OCI-LY1 (cell line): Measurements from ENCODE around the gene AGAP1.

Experiments
- H2AFZ ChIP-seq: fragments of 200-600 bp; sonication (generic), shearing (Covaris generic); 2 replicates; pipeline ENCODE4 v1.6.0; 2014; ENCODE audit warnings: antibody characterized with exemption, mild to moderate bottlenecking, low read length
- H3F3A ChIP-seq: fragments of 200-600 bp; sonication (generic), shearing (Covaris generic); 2 replicates; pipeline ENCODE4 v1.6.0; 2014; ENCODE audit warnings: mild to moderate bottlenecking, antibody characterized with exemption, low read length, moderate library complexity; ENCODE audit not compliant: insufficient read depth
- H3K27ac ChIP-seq: fragments of 200-600 bp; sonication (generic); 2 replicates; pipeline ENCODE4 v1.5.1; 2014; ENCODE audit warnings: low read length, mixed run types, mild to moderate bottlenecking, low read depth; ENCODE audit not compliant: poor library complexity, severe bottlenecking
- H3K27me3 ChIP-seq: fragments of 200-600 bp; sonication (generic); 2 replicates; pipeline ENCODE4 v1.6.0; 2014; ENCODE audit warnings: antibody characterized with exemption, mild to moderate bottlenecking, low read length, moderate library complexity; ENCODE audit not compliant: insufficient read depth
- H3K36me3 ChIP-seq: fragments of 200-600 bp; sonication (generic); 2 replicates; pipeline ENCODE4 v1.6.1; 2014; ENCODE audit warnings: mild to moderate bottlenecking, antibody characterized with exemption, low read length, moderate library complexity, mixed read lengths; ENCODE audit not compliant: insufficient read depth
- H3K4me1 ChIP-seq: fragments of 200-600 bp; sonication (generic); 2 replicates; pipeline ENCODE4 v1.5.1; 2014; ENCODE audit warnings: mild to moderate bottlenecking, low read length, moderate library complexity; ENCODE audit not compliant: insufficient read depth, severe bottlenecking
- H3K4me2 ChIP-seq: fragments of 200-600 bp; sonication (generic), shearing (Covaris generic); 2 replicates; pipeline ENCODE4 v1.6.1; 2014; ENCODE audit warnings: low read length
- H3K4me3 ChIP-seq: fragments of 200-600 bp; sonication (generic); 2 replicates; pipeline ENCODE4 v1.5.1; 2014; ENCODE audit warnings: low read length, low read depth, mild to moderate bottlenecking, mixed read lengths; ENCODE audit not compliant: poor library complexity, severe bottlenecking
- H3K79me2 ChIP-seq: fragments of 200-600 bp; shearing (Covaris generic); 2 replicates; pipeline ENCODE4 v1.6.1; 2016; ENCODE audit warnings: mixed run types, low read length, mixed read lengths; ENCODE audit not compliant: insufficient read depth
- H3K9ac ChIP-seq: fragments of 200-600 bp; sonication (generic), shearing (Covaris generic); 2 replicates; pipeline ENCODE4 v1.6.1; 2014; ENCODE audit warnings: mild to moderate bottlenecking, low read length, mixed read lengths
- H3K9me2 ChIP-seq: fragments of 200-600 bp; sonication (generic), shearing (Covaris generic); 2 replicates; pipeline ENCODE4 v1.6.1; 2014; ENCODE audit warnings: low read depth, mild to moderate bottlenecking, low read length, mixed read lengths
- H3K9me3 ChIP-seq: fragments of 200-600 bp; shearing (Covaris generic); 2 replicates; pipeline ENCODE4 v1.6.1; 2014; ENCODE audit warnings: low read length, mixed read lengths
- H4K20me1 ChIP-seq: fragments of 200-600 bp; sonication (generic), shearing (Covaris generic); 2 replicates; pipeline ENCODE4 v1.6.0; 2016; ENCODE audit warnings: mild to moderate bottlenecking, low read length; ENCODE audit not compliant: insufficient read depth
- CTCF ChIP-seq: fragments of 200-600 bp; sonication (generic), shearing (Covaris generic); IDR thresholded peaks from 2 replicates; pipeline ENCODE4 v1.5.1; 2017; ENCODE audit warnings: mild to moderate bottlenecking, antibody characterized with exemption, low read length, moderate library complexity, mixed read lengths
- EZH2 ChIP-seq: fragments of 200-600 bp; sonication (generic), shearing (Covaris generic); IDR thresholded peaks from 2 replicates; pipeline ENCODE4 v1.8.0; 2017; ENCODE audit warnings: borderline replicate concordance, mixed run types, mild to moderate bottlenecking, antibody characterized with exemption, low read length, moderate library complexity, mixed read lengths

The AGAP1 gene

DNA sequence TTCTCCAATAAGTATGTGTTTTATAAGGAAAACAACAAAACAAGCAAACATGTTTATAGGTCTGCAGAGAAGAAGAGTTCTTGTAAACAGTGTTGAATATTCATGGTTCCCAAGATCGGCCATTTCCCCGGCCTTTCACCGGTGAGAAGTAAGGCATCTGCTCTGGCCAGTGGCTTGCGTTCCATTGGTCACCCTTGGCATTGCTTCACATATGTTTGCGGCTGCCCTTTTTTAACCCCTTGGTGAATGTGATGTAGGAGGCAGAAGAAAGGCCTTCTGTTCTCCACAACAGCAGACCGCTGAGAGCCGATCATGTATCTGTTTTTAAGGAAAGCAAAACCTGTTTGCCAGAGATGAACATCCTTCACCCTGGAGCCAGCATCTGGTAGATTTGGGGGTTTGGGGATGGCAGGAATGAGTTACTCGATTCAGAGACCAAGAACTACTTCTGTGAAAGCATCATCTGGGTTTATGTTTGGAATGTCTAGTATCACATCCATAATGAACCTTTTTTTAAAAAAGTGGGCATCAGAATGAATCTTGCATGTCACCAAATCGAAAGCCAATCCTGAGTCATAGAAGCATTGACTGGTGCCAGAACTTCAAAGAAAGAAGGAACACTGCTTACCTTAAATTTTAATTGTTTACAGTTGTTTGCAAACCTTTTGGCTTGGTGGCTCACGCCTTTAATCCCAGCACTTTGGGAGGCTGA, 112.3 kb downstream of the AGAP1 start:
- Histone ChIP-seq H3K9me3 (no peaks in the 10 kb centered on the region), H3F3A (no peaks in the 10 kb centered on the region), H3K4me2 (no peak overlapping the region), H3K36me3 (no peaks in the 10 kb centered on the region), H3K9ac (no peak overlapping the region), H2AFZ (no peak overlapping the region), H3K79me2 (no peaks in the 10 kb centered on the region), H4K20me1 (no peaks in the 10 kb centered on the region), H3K4me1 (no peaks in the 10 kb centered on the region), H3K4me3 (no peak overlapping the region), H3K9me2 (no peaks in the 10 kb centered on the region), H3K27me3 (peaks cover 7% of the 10 kb centered on the region; the same call in 1 of the 2 replicates), H3K27ac (no peak overlapping the region)
- no peak for TF ChIP-seq EZH2
- no peak for TF ChIP-seq CTCF

DNA sequence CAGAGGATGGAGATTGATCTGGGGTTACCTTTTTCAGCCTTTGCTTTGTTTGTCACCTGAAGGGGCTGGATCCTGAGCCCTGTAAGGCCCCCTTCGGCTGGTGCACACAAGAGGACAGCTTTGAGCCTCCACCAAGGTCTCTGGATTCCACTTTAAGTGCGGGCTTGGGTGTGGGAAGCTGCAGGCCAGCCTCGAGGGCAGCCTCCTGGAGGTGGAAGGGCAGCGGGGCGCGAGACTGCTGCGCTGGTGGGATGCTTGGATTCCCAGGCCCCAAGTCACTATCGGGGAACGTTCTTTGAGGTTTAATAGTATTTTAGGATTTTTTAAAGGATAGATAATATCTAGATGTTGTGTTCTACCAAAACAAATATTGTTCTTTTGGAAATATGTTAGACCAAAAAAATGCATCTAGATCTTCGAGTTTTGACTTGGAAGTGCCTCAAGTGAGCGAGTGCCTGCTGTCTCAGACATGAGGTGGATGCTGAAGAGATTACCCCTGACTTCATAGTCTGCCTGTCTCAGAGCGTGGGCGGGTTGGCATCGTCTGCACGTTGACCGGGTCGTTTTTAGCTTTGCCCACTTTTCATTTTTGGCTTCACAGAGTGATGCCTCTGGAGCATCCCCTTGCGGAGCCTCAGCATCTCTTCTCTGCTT, 113.8 kb downstream of the AGAP1 start:
- Histone ChIP-seq H3K79me2 (no peaks in the 10 kb centered on the region), H3K4me3 (no peak overlapping the region), H2AFZ (no peak overlapping the region), H3K9me2 (no peaks in the 10 kb centered on the region), H3F3A (no peaks in the 10 kb centered on the region), H3K27me3 (peaks cover 7% of the 10 kb centered on the region; the same call in 1 of the 2 replicates), H3K4me2 (no peak overlapping the region), H3K9me3 (no peaks in the 10 kb centered on the region), H3K4me1 (no peaks in the 10 kb centered on the region), H3K9ac (no peak overlapping the region), H4K20me1 (no peaks in the 10 kb centered on the region), H3K36me3 (no peaks in the 10 kb centered on the region), H3K27ac (no peak overlapping the region)
- TF ChIP-seq EZH2 (no peak), CTCF (no peak)

DNA sequence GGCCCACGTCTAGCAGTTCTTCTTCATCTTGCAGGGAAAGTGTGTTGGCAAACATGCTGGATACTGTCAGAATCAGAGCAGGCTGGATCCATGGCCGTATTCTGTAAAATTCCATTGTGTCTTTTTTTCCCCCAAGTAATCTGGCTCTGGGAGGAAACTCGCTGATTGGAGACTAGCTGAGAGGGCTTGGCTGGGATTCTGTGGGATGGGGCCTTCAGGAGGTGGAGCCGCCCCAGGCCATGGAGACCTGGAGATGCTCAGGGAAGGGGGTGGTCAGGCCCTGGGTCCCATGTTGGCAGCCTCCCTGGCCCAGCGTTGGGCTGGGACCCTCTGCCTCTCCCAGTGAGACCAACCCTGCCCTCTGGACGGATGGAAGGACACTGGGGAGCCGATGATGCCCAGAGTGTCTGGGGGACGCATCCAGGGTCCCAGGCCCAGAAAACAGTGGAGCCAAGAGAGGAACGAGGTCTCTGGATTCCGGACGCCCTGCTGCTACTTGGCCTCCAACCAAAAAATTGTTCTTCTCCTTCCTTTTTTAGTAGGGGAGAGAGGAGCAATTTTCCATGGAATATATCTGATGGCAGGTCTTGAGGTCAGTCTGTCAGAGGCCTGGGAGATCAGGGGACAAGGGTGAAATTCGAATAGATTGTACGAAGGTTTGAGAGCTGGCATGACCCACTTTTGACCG, 114.5 kb downstream of the AGAP1 start:
- Histone ChIP-seq H3K9ac (no peak overlapping the region), H3K4me3 (no peak overlapping the region), H3K27ac (no peak overlapping the region), H3K27me3 (peaks cover 7% of the 10 kb centered on the region; the same call in 1 of the 2 replicates), H3F3A (no peaks in the 10 kb centered on the region), H3K9me3 (no peaks in the 10 kb centered on the region), H3K4me1 (no peaks in the 10 kb centered on the region), H3K79me2 (no peaks in the 10 kb centered on the region), H3K4me2 (no peak overlapping the region), H4K20me1 (no peaks in the 10 kb centered on the region), H2AFZ (no peak overlapping the region), H3K9me2 (no peaks in the 10 kb centered on the region), H3K36me3 (no peaks in the 10 kb centered on the region)
- no peak for TF ChIP-seq EZH2
- TF ChIP-seq CTCF: no peak
